Measurements from ENCODE around the gene SERPINA10. TPM values are rescaled to one million over a fixed set of nuclear protein-coding genes. Genes with fewer than 3 reads are reported as not detected.

SERPINA10 gene
- total RNA-seq, 1 experiment from 2014 or later, result not detected

DNA sequence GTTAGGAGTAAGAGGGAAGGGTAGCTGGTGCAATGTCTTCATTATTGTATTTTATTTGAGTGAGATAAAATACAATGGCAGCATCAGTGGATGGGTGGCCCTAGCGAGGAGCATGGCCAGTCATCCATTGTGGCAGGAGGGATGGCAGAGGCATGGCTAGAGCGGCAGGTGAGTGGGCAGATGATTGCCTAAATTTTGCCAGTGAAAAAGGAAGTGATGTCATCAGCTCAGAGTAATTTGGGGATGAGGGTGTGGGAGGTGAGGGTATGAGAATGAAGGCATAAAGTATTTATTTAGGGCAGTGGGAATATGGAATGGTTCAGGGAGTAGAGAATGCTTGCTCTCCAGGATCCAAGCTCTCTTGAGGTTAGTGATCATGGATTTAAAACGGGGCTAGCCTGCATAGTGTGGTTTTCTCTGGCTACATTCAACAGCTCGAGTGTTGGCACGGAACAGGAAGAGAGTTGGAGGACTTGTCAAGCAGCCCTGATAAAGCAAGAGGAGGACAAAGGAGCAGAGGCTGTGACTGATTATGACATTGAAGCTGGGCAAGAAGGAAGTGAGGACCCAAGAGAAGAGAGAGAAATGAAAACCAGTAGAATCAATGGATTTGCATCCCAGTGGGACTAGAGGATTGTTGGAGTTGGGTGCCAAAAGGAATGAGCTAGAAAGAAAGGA lies 48.7 kb upstream of the SERPINA10 start:
- ATAC-seq, result no peak
- H3K27me3 ChIP-seq (ENCODE audit: low read length), result no peaks in the 10 kb centered on the region
- peak overlapping the region; percentile 9; the same call in 1 of the 2 replicates for H3K4me2 ChIP-seq (ENCODE audit: low read length)
- H3K4me3 ChIP-seq (ENCODE audit: low read length), result no peak overlapping the region
- no peaks in the 10 kb centered on the region for H3K9me3 ChIP-seq (ENCODE audit: low read length)
- intact Hi-C loops (cut with micrococcal nuclease), result no loop called here
- DNase-seq, result peak; percentile 4
- no peaks in the 10 kb centered on the region for H3F3A ChIP-seq (ENCODE audit: low read length, unreplicated experiment)
- H3K27ac ChIP-seq (ENCODE audit: low read length), result peak overlapping the region; percentile 51
- no peaks in the 10 kb centered on the region for H3K36me3 ChIP-seq (ENCODE audit: low read depth, low read length)
- no peaks in the 10 kb centered on the region for H3K79me2 ChIP-seq (ENCODE audit: low read length)
- H2AFZ ChIP-seq (ENCODE audit: low read length), result no peak overlapping the region
- H3K9me2 ChIP-seq (replicated peaks; ENCODE audit: low read length), result no peaks in the 10 kb centered on the region
- H3K9ac ChIP-seq (ENCODE audit: low read length), result no peak overlapping the region
- POLR2A ChIA-PET (ENCODE audit: unreplicated experiment), result no interaction called here
- CTCF ChIA-PET, result no interaction called here
- H3K4me1 ChIP-seq (ENCODE audit: insufficient read depth, low read length), result peaks cover 27% of the 10 kb centered on the region
- TF ChIP-seq EZH2 (IDR thresholded peaks at IDR 0.05; ENCODE audit: low read length, unreplicated experiment) (no peak), EZH2phosphoT487 (IDR thresholded peaks at IDR 0.05; ENCODE audit: borderline replicate concordance, low read length) (no peak)
- TF ChIP-seq, protein P1, sequence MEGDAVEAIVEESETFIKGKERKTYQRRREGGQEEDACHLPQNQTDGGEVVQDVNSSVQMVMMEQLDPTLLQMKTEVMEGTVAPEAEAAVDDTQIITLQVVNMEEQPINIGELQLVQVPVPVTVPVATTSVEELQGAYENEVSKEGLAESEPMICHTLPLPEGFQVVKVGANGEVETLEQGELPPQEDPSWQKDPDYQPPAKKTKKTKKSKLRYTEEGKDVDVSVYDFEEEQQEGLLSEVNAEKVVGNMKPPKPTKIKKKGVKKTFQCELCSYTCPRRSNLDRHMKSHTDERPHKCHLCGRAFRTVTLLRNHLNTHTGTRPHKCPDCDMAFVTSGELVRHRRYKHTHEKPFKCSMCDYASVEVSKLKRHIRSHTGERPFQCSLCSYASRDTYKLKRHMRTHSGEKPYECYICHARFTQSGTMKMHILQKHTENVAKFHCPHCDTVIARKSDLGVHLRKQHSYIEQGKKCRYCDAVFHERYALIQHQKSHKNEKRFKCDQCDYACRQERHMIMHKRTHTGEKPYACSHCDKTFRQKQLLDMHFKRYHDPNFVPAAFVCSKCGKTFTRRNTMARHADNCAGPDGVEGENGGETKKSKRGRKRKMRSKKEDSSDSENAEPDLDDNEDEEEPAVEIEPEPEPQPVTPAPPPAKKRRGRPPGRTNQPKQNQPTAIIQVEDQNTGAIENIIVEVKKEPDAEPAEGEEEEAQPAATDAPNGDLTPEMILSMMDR (conservative IDR thresholded peaks at IDR 0.05; ENCODE audit: low read depth, low read length), result no peak
- H4K20me1 ChIP-seq (ENCODE audit: low read length), result no peaks in the 10 kb centered on the region
- BruUV-seq (replicated peaks), result no TSS peak

DNA sequence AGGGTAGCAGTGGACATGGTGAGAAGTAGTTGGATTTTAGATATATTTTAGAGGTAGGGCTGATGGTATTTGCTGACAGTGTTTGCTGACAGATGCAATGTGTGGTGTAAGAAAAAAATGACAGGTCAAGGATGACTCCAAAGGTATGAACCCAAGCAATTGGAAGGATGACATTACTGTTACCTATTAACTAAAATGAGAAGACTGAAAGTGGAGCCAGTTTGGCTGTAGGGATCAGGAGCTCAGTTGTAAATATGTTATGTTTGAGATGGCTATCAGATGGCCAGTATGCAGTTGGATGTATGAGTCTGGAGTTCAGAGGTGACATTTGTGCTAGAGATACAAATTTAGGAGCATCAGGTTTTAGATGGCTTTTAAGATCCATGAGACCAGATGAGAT lies 47.5 kb upstream of the SERPINA10 start:
- TF ChIP-seq, protein P1 (conservative IDR thresholded peaks at IDR 0.05; ENCODE audit: low read depth, low read length), result no peak

DNA sequence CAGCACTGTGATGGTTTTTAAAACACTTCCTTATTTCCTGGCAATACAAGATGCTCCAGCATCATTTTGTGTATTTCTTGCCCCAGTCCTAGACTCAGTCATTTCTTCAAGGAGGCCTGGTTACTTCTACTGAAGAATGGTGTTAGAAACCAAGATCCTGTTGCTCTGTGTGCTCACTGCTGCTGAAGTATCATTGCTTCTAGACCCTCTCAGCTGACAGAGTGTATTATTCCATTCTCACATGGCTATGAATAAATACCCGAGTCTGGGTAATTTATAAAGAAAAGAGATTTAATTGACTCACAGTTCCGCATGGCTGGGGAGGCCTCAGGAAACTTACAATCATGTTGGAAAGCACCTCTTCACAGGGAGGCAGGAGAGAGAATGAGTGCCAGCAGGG lies 45.0 kb upstream of the SERPINA10 start:
- Histone ChIP-seq H3K79me2 (ENCODE audit: low read length) (no peaks in the 10 kb centered on the region), H3K4me2 (ENCODE audit: low read length) (no peak overlapping the region), H3K9me2 (replicated peaks; ENCODE audit: low read length) (no peaks in the 10 kb centered on the region), H4K20me1 (ENCODE audit: low read length) (no peaks in the 10 kb centered on the region), H3K27me3 (ENCODE audit: low read length) (no peaks in the 10 kb centered on the region), H3K9ac (ENCODE audit: low read length) (no peak overlapping the region), H3K27ac (ENCODE audit: low read length) (no peak overlapping the region), H3F3A (ENCODE audit: low read length, unreplicated experiment) (no peaks in the 10 kb centered on the region), H3K4me3 (ENCODE audit: low read length) (no peak overlapping the region), H3K36me3 (ENCODE audit: low read depth, low read length) (no peaks in the 10 kb centered on the region), H3K9me3 (ENCODE audit: low read length) (no peaks in the 10 kb centered on the region), H3K4me1 (ENCODE audit: insufficient read depth, low read length) (peaks cover 15% of the 10 kb centered on the region), H2AFZ (ENCODE audit: low read length) (no peak overlapping the region)
- no TSS peak for BruUV-seq (replicated peaks)
- ATAC-seq (no peak), DNase-seq (no peak)
- TF ChIP-seq EZH2 (IDR thresholded peaks at IDR 0.05; ENCODE audit: low read length, unreplicated experiment) (no peak), EZH2phosphoT487 (IDR thresholded peaks at IDR 0.05; ENCODE audit: borderline replicate concordance, low read length) (no peak)
- TF ChIP-seq, protein P1 (conservative IDR thresholded peaks at IDR 0.05; ENCODE audit: low read depth, low read length), result no peak
- POLR2A ChIA-PET (ENCODE audit: unreplicated experiment), result no interaction called here
- intact Hi-C loops (cut with micrococcal nuclease), result no loop called here
- CTCF ChIA-PET, result no interaction called here

More for the DNA sequence above, 47.5 kb upstream of the SERPINA10 start:
- H3K36me3 ChIP-seq (ENCODE audit: low read depth, low read length), result no peaks in the 10 kb centered on the region
- no peak for DNase-seq
- H3K4me2 ChIP-seq (ENCODE audit: low read length), result no peak overlapping the region
- no peak for ATAC-seq
- no peaks in the 10 kb centered on the region for H3F3A ChIP-seq (ENCODE audit: low read length, unreplicated experiment)
- POLR2A ChIA-PET (ENCODE audit: unreplicated experiment), result no interaction called here
- H3K4me3 ChIP-seq (ENCODE audit: low read length), result no peak overlapping the region
- H3K9ac ChIP-seq (ENCODE audit: low read length), result no peak overlapping the region
- BruUV-seq (replicated peaks), result no TSS peak
- intact Hi-C loops (cut with micrococcal nuclease), result no loop called here
- H3K9me3 ChIP-seq (ENCODE audit: low read length), result no peaks in the 10 kb centered on the region
- no peaks in the 10 kb centered on the region for H4K20me1 ChIP-seq (ENCODE audit: low read length)
- no peaks in the 10 kb centered on the region for H3K9me2 ChIP-seq (replicated peaks; ENCODE audit: low read length)
- no peaks in the 10 kb centered on the region for H3K79me2 ChIP-seq (ENCODE audit: low read length)
- CTCF ChIA-PET, result no interaction called here
- no peak overlapping the region for H2AFZ ChIP-seq (ENCODE audit: low read length)
- H3K4me1 ChIP-seq (ENCODE audit: insufficient read depth, low read length), result peaks cover 24% of the 10 kb centered on the region
- no peak overlapping the region for H3K27ac ChIP-seq (ENCODE audit: low read length)
- H3K27me3 ChIP-seq (ENCODE audit: low read length), result no peaks in the 10 kb centered on the region
